ENCODE results near the gene TBCA.

Gene TBCA, protein sequence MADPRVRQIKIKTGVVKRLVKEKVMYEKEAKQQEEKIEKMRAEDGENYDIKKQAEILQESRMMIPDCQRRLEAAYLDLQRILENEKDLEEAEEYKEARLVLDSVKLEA

GRCh38 chr5:77775790-77776553, at the start of gene TBCA:
Gene TBCA, minus strand, starts transcription at chr5:77776339. Its CDS starts 82 bp downstream, at chr5:77776257.
- peak; percentile 91 for DNase-seq

GRCh38 chr5:77824981-77825380, 48.8 kb upstream of the TBCA start:
- no peak for DNase-seq

- no peak for DNase-seq
These were observed 40.5 kb upstream of the TBCA start for GRCh38 chr5:77816686-77817085.

- no peak for DNase-seq
These were observed 36.9 kb upstream of the TBCA start for GRCh38 chr5:77812926-77813589.

DNA sequence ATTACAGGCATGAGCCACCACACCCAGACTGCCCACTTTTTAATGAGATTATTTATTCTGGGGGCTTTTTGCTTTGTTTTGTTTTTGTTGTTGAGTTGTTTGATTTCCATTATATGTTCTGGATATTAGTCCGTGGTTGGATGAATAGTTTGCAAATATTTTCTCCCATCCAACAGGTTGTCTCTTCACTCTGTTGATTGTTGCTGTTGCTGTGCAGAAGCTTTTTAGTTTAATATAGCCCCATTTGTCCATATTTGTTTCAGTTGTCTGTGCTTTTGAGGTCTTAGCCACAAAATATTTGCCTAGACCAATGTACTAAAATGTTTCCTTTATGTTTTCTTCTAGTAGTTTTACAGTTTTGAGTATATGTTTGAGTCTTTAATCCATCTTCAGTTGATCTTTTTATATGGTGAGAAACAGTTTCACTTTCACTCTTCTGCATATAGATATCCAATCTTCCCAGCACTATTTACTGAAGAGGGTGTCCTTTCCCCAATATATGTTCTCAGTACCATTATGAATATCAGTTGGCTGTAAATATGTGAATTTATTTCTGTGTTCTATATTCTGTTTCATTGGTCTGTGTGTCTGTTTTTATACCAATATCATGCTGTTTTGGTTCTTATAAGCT, 30.2 kb upstream of the TBCA start:
- DNase-seq: no peak

GRCh38 chr5:77798456-77798855, 22.3 kb upstream of the TBCA start:
- DNase-seq: no peak

DNA sequence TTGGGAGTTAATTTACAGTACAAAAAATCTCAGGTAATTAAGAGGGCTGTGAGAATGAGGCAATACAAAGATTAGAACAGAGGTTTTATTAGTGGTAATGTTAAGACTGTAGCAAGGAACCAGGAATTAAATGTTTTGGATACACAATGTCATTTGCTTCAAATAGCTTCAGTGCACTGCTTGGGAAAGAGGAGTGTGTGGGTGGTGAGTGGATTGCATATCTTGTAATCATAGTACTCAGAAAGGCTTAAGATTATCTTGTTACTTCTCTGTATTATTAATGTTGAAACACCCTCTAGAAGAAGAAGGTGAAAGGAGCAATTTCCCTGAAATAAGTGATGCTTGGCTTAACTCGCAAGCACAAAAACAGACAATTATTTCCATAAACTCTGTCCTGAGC, 21.0 kb upstream of the TBCA start:
- DNase-seq: no peak

GRCh38 chr5:77795846-77796245, 19.7 kb upstream of the TBCA start:
- DNase-seq: no peak

- DNase-seq: no peak
These were observed 19.1 kb upstream of the TBCA start for GRCh38 chr5:77795268-77795667.

- no peak for DNase-seq
These were observed 15.8 kb upstream of the TBCA start for GRCh38 chr5:77791926-77792325.

DNA sequence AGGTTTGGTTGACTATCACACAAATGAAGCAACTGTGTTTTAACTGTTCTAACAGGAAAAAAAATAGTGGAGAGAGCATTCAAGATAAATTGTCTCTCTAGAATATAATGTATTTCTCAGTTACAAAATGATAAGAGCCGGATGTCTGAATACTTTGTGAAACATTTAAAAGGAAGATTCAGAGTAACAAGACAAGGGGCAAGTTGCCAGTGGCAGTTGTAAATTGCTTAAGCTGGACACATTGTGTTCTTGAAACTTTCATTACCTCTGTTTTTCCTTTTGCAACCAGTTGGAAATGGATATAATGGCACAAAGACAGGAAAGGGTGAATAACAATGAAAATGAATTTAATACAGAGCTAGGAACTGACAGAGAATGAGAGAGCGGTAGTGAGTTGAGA, 15.2 kb upstream of the TBCA start:
- no peak for DNase-seq

- no peak for DNase-seq
These were observed 9.1 kb upstream of the TBCA start for GRCh38 chr5:77785229-77785628.

DNA sequence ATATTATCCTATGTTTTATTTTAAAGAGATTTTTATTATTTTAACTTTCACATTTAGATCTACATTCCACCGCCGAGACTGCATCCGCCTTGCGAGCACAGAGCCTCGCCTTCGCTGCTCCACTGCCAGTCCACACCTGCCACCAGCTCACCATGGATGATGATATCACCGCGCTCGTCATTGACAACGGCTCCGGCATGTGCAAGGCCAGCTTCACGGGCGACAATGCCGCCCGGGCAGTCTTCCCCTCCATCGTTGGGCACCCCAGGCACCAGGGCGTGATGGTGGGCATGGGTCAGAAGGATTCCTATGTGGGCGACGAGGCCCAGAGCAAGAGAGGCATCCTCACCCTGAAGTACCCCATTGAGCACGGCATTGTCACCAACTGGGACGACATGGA, 8.6 kb upstream of the TBCA start:
- DNase-seq: no peak

GRCh38 chr5:77781076-77781475, 4.9 kb upstream of the TBCA start:
- no peak for DNase-seq

DNA sequence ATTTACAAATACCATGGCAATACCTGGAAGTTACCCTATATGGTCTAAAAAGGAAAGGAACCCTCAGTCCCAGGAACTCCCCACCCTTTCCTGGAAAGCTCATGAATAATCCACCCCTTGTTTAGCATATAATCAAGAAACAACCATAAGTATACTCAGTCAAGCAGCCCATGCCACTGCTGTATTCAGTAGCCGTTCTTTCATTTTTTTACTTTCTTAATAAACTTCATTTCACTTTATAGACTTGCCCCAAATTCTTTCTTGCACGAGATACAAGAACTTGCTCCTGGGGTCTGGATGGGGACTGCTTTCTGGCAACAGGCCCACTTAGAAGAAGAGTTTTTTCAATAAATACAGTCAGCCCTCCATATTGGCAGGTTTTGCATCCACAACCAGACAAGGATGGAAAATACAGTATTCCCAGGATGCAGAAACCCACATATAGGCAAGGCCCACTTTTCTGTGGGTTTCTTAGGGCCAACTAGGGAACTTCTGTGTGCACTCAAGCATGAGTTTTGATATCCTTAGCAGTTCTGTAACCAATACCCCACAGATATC, 2.8 kb upstream of the TBCA start:
- no peak for DNase-seq

DNA sequence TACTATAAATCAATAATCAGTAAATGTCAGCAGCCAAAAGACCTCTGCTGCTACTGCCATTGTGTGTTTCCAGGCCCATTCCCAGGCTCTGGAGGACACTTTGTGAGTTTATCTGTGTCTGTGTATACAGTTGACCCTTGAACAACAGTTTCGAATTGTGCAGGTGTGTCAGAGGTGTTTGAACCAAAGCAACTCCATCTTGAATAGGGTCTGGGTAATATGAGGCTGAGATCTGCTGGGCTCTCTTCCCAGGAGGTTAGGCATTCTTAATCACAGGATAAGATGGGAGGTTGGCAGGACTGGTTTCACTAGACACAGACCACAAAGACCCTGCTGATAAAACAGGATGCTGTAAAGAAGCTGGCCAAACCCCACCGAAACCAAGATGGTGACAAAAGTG, 2.3 kb upstream of the TBCA start:
- DNase-seq: no peak

GRCh38 chr5:77777911-77778310, 1.8 kb upstream of the TBCA start:
- DNase-seq: no peak

- no peak for DNase-seq
These were observed 1.2 kb upstream of the TBCA start for GRCh38 chr5:77777281-77777892.

- DNase-seq: no peak
These were observed 541 bp upstream of the TBCA start for GRCh38 chr5:77776554-77777206.

GRCh38 chr5:77774981-77775789, 954 bp downstream of the TBCA start:
- DNase-seq: no peak

DNA sequence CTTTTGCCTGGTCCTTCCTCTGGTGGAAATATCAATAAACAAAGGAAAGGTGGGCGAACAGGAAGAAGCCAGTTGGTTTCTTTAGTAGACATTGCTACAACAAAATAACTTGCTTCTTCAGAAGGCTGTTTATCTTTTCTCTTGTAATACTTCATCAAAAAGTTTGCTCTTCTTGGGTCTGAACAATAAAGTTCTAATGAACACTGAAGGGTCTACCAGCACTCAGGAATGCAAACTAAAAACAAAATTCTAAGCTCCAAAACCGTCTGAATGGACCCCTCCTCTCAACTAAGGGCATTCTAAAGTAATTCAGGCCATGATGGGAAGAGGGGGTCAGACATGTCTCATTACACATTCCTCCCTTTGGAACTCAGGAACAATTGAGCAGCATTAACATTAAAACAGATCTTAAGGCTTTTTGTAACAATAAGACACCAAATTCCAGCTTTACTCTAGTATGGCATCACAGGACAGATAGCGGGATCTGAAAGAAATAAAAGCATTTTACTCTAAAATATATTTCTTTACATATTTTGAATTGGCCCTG, 2.3 kb downstream of the TBCA start:
- DNase-seq: no peak

All from stimulated activated CD4-positive, alpha-beta T cell treated with anti-CD3 and anti-CD28 coated beads, Interleukin-15, amount 100 ng/mL, for 24 hours (primary cell).